ENCODE results near the gene CCDC92B.
A peak's percentile ranks its signal among the peaks of the same experiment; 100 is the strongest.

Gene CCDC92B

DNA sequence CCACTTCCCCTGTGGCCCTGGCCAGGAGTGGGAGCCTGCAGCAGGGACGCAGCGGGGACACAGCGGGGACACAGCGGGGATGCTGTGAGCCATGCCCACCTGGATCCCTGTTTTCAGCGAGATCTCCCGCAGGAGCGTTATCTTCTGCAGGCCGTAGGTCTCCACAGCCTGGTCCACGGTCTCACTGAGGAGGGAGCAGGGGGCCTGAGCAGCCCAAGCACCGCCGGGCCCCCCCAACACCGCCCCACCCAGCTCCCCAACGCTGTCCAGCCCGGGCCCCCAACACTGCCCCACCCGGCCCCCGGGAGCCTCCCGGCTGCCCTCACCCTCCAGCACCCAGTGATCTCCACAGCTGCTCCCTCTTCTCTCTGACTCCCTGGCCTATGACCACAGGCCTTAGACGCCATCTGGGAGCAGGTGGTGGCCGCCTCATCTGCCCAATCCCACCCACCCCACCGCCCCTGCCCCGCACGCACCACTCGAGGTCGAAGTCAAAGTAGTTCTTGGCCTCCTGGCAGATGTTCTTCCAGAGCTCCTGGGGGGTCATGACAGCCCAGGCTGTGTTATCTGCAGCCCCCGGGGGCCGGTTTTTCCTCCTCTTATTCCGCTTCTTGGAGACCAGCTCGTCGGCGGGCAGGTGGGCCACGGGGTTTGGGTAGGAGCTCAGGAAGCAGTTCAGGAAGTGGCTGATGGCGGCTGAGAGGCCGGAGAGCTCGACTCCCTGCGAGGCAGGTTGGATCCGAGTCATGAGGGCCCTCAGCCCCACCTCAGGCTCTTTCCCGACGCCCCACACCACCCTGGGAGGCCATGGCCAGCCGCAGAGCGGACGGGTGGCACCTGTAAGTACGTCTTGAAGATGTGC, 54.8 kb downstream of the CCDC92B start:
- no peak for FAIRE-seq
- DNase-seq (ENCODE audit: insufficient read length, low spot score), result peak; percentile 18
- TF ChIP-seq PAX5 (IDR thresholded peaks at IDR 0.05; ENCODE audit: insufficient read depth, low read length, severe bottlenecking) (no peak), SPI1 (IDR thresholded peaks at IDR 0.05; ENCODE audit: low read depth, low read length) (no peak), TAF1 (IDR thresholded peaks at IDR 0.05; ENCODE audit: low read depth, low read length) (no peak), POU2F2 (IDR thresholded peaks at IDR 0.05; ENCODE audit: low read depth, low read length) (no peak)

DNA sequence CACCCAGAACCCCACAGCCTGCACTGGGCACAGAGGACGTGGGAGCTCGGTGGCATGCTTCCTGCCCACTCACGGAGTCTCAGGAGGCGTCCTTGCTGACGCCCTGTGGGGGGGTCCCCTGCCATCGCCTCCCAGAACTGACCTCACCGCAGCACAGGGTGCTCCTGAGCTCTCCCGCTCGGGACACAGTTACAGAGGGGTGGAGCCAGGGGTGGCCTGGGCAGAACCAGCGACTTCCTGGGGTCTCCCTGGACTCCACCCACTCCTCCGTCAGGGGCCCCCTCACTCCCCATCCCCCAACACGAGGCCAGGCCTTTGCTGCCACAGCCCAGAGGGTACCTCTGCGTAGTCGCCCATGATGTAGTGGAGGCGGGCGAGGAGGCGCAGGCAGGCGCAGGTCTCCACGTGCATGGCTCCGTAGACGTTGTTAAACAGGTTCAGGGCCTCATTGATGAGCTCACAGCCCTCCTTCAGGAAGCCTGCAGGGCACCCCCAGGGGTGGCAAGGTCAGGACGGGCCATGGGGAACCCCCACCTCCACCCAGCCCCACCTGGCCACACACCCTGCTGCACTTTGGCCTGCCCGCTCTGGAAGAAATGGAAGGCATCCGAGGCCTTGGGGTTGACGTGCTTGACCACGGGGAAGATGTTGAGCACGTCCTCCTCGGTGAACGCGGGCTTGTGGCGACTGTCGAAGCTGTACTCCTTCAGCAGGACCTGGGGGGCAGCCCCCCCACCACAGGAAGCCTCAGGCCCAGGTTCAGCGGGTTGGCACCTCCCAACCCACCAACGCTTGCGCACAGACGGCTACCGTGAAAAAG, 55.7 kb downstream of the CCDC92B start:
- no peak for TF ChIP-seq TAF1 (IDR thresholded peaks at IDR 0.05; ENCODE audit: low read depth, low read length)
- DNase-seq (ENCODE audit: insufficient read length, low spot score) (no peak), FAIRE-seq (no peak)

DNA sequence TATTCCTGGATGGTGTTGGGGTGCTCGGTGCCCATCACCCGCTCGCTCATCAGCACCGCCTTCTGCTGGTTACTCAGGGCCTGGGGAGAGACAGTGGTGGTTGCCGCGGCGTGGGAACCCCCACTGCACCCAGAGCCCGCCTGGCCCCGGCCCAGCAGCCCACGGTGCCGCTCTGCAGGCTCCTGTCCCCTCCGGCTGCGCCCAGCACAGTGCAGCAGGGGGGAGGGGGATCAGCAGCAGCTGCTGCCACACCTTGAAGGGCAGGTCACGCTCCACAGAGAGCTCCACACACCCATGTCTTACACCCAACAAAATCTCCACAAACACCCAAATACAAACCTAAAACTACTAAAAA, 56.7 kb downstream of the CCDC92B start:
- TF ChIP-seq TAF1 (IDR thresholded peaks at IDR 0.05; ENCODE audit: low read depth, low read length) (no peak), POU2F2 (IDR thresholded peaks at IDR 0.05; ENCODE audit: low read depth, low read length) (no peak), SPI1 (IDR thresholded peaks at IDR 0.05; ENCODE audit: low read depth, low read length) (no peak), POLR2A (IDR thresholded peaks at IDR 0.05; ENCODE audit: low read depth, low read length) (no peak), POLR2AphosphoS5 (IDR thresholded peaks at IDR 0.05; ENCODE audit: low read depth, low read length) (no peak), PAX5 (IDR thresholded peaks at IDR 0.05; ENCODE audit: insufficient read depth, low read length, severe bottlenecking) (no peak)
- DNase-seq (ENCODE audit: insufficient read length, low spot score), result peak; percentile 18
- no peak for FAIRE-seq

DNA sequence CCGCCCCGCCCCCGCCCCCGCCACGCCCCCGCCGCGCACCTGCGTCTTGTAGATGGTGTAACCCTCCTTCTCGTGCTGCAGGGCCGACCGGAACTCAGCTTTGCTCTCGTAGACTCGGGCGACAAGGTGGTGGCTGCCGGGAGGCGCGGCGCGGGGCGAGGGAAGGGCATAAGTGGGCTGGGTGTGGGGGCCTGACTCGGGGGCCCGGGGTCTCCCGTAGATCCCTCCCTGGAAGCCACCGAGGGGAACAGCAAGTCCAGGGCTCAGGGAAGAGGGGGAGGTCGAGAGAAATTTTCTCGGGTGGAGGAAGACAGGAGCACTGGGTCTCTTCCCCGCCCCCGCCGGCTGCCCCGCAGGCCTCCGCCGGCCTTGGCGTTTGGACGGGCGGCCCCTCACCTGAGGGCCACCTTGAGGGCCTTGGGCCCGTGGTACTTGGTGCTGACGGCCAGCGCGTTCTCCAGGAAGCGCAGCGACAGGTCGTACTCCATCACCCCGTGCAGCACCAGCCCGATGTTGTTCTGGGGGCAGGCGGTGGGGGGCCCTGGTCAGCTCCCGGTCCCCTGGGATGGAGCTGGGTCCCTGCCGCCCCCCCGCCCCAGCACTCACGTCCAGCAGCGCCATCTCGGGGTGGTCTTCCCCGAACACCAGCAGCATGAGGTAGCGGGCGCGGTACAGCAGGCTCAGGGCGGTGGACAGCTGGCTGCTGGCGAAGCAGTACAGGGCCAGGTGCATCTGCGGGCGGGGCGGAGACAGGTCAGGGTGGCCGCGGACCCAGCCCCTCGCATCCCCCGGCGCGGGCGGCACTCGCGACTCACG, 57.3 kb downstream of the CCDC92B start:
- no peak for TF ChIP-seq POU2F2 (IDR thresholded peaks at IDR 0.05; ENCODE audit: low read depth, low read length)
- TF ChIP-seq SPI1 (IDR thresholded peaks at IDR 0.05; ENCODE audit: low read depth, low read length), result no peak
- no peak for TF ChIP-seq POLR2A (IDR thresholded peaks at IDR 0.05; ENCODE audit: low read depth, low read length)
- no peak for TF ChIP-seq TAF1 (IDR thresholded peaks at IDR 0.05; ENCODE audit: low read depth, low read length)
- TF ChIP-seq PAX5 (IDR thresholded peaks at IDR 0.05; ENCODE audit: insufficient read depth, low read length, severe bottlenecking), result no peak
- TF ChIP-seq POLR2AphosphoS5 (IDR thresholded peaks at IDR 0.05; ENCODE audit: low read depth, low read length), result no peak
- DNase-seq (ENCODE audit: insufficient read length, low spot score), result no peak
- no peak for FAIRE-seq

DNA sequence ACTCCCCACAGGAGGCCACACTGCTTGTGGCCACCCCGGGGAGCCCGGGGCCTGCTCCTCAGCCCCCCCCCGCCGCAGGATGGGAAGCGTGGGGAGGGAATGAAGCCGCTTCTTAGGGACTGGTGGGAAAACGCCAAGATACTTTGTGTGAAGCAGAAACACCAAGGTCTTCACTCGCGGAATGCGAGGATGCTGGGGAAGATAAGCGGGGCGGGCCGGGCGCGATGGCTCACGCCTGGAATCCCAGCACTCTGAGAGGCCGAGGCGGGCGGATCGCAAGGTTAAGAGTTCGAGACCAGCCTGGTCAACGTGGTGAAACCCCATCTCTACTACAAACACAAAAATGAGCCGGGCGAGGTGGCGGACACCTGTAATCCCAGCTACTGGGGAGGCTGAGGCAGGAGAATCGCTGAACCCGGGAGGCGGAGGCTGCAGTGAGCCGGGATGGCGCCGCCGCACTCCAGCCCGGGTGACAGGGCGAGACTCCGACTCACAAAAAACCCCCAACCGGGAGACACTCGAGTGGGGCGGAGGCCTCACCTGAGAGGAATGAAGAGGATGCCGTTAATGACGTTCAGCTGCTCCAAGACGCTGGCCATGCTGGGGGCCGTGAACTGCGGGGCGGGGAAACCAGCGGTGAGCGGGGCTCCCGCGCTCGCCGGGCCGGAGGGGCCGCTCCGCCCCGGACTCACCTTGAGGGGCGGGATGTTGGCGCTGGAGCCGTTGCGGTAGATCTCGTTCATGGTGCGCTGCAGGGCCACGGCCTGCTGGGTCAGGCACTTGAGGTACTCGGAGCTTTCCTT, 58.2 kb downstream of the CCDC92B start:
- TF ChIP-seq TAF1 (IDR thresholded peaks at IDR 0.05; ENCODE audit: low read depth, low read length) (no peak), SPI1 (IDR thresholded peaks at IDR 0.05; ENCODE audit: low read depth, low read length) (no peak), POU2F2 (IDR thresholded peaks at IDR 0.05; ENCODE audit: low read depth, low read length) (no peak), PAX5 (IDR thresholded peaks at IDR 0.05; ENCODE audit: insufficient read depth, low read length, severe bottlenecking) (no peak), POLR2A (IDR thresholded peaks at IDR 0.05; ENCODE audit: low read depth, low read length) (no peak), POLR2AphosphoS5 (IDR thresholded peaks at IDR 0.05; ENCODE audit: low read depth, low read length) (no peak)
- FAIRE-seq (no peak), DNase-seq (ENCODE audit: insufficient read length, low spot score) (no peak)

DNA sequence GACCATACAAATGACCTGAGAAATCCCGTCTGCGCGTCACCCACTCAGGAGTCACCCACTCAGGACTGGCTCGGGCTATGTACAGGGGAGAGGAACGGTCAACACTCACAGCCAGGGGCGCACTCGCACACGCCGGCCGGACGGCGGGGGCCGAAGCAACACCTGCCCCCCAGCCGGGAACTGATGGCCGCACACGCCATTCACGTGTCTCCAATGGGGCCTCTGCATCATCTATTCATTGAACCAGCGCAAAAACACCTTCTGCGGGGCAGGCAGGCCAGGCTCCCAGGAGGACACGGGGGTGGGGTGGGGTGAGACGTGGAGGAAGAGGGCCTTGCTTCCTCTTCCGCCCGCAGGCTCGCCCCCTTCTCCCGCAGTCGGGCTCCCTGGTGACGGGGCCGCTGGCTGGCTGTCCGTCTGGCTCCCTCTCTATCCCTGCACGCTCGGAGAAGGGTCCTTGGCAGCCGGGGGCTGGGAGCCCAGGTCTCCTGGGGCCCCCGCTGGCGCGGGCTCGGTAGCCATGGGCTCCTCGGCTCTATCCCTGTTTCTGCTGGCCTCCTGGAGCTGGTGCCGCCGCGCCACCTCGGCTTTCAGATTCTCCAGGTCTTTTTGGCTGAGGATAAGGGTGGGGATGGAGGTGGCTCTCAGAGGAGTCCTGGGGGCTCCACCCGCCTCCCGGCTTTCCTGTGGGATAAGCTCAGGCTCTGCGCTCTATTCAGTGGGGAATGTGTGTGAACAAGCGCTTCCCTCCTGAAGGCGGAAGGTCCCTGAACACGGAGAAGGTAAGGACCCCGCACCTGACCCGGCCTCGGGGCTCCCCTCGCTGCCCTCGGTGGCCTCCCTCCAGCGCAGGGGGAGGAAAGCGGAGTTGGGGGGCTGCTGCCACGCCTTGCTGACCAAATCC, 59.0 kb downstream of the CCDC92B start:
- DNase-seq (ENCODE audit: insufficient read length, low spot score) (no peak), FAIRE-seq (no peak)
- no peak for TF ChIP-seq POLR2AphosphoS5 (IDR thresholded peaks at IDR 0.05; ENCODE audit: low read depth, low read length)
- no peak for TF ChIP-seq SPI1 (IDR thresholded peaks at IDR 0.05; ENCODE audit: low read depth, low read length)

DNA sequence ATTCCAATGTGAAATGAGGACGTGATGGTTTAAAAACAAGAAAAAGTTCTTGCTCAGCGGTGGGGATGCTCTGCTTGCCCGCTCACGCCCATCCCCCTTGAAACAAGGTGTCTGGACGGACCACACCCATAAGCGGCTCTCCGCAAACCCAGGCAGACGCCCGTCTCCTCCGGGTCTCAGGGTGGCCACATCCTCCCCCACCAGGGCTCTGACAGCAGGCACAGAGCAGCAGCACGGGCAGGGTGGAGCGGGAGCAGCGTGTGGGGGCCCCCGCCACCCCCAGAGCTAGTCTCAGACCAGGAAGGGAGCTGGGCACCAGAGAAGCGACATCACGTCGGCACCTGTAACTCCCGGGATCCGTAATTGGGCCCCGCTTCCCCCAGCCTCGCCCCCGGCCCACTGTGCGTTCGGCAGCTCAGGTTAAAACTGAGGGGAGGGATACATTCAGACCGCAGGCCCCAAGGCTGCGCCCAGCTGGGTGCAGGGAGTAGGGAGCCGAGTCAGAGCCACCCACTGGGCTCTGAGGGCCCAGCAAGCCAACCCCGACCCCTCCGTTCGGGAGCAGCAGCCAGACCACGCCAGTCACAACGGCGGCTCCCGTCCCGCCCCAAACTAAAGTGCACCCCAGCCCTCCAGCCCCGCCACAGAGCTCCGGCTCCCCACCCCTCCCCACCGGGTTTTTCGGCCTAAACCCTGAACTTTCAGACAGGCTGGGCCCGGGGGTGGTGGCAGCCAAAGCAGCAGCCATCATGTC, 59.9 kb downstream of the CCDC92B start:
- TF ChIP-seq POU2F2 (IDR thresholded peaks at IDR 0.05; ENCODE audit: low read depth, low read length) (no peak), POLR2A (IDR thresholded peaks at IDR 0.05; ENCODE audit: low read depth, low read length) (no peak; the same call in 1 of the 2 replicates)
- FAIRE-seq, result no peak
- DNase-seq (ENCODE audit: insufficient read length, low spot score), result peak; percentile 19
